Measurements from ENCODE around the gene TM4SF18. TPM values are rescaled to one million over a fixed set of nuclear protein-coding genes. Genes with fewer than 3 reads are reported as not detected.
A peak's percentile ranks its signal among the peaks of the same experiment; 100 is the strongest.

The TM4SF18 gene
- total RNA-seq, 1 experiment from 2014 or later = 54.5 TPM

DNA sequence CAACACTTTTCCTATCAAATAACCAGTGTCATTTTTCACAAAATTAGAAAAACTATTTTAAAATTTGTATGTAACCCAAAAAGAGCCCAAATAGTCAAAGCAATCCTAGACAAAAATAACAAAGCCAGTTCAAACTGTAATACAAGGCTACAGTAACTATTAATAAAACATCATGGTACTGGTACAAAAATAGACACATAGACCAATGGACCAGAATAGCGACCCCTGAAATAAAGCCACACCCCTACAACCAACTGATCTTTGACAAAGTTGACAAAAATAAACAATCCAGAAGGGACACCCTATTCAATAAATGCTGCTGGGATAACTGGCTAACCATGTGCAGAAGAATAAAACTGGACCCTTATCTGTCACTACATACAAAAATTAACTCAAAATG is 19.9 kb downstream of the TM4SF18 start:
- in situ Hi-C loops (cut with HindIII; ENCODE audit: low pct_unique_long_range_greater_than_20kb, low sequenced_read_pairs) = no loop called here
- no peak overlapping the region for H3K4me3 ChIP-seq (ENCODE audit: low read depth in 2 of 2, low read length in 2 of 2)
- H3K4me1 ChIP-seq (ENCODE audit: control insufficient read depth, insufficient read depth, low read length) = peaks cover 28% of the 10 kb centered on the region
- BruUV-seq (replicated peaks) = no TSS peak
- CTCF ChIA-PET = no interaction called here
- H3K27ac ChIP-seq (ENCODE audit: low read length) = peak overlapping the region; percentile 9; the same call in 1 of the 2 replicates
- ATAC-seq (no peak), DNase-seq (ENCODE audit: low read depth, low spot score) (no peak)
- intact Hi-C loops (cut with micrococcal nuclease; ENCODE audit: unreplicated experiment) = no loop called here
- no peaks in the 10 kb centered on the region for H3K27me3 ChIP-seq (ENCODE audit: control insufficient read depth, insufficient read depth, low read length)
- POLR2A ChIA-PET = no interaction called here
- TF ChIP-seq TCF7L2 (IDR thresholded peaks at IDR 0.05; ENCODE audit: low read depth, low read length) (no peak), POLR2AphosphoS5 (IDR thresholded peaks at IDR 0.05; ENCODE audit: low read depth, low read length) (no peak), SIN3A (IDR thresholded peaks at IDR 0.05; ENCODE audit: borderline replicate concordance, insufficient read depth, low read depth, low read length) (no peak)
- TF ChIP-seq, protein P1, sequence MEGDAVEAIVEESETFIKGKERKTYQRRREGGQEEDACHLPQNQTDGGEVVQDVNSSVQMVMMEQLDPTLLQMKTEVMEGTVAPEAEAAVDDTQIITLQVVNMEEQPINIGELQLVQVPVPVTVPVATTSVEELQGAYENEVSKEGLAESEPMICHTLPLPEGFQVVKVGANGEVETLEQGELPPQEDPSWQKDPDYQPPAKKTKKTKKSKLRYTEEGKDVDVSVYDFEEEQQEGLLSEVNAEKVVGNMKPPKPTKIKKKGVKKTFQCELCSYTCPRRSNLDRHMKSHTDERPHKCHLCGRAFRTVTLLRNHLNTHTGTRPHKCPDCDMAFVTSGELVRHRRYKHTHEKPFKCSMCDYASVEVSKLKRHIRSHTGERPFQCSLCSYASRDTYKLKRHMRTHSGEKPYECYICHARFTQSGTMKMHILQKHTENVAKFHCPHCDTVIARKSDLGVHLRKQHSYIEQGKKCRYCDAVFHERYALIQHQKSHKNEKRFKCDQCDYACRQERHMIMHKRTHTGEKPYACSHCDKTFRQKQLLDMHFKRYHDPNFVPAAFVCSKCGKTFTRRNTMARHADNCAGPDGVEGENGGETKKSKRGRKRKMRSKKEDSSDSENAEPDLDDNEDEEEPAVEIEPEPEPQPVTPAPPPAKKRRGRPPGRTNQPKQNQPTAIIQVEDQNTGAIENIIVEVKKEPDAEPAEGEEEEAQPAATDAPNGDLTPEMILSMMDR (IDR thresholded peaks at IDR 0.05) = no peak
- TF ChIP-seq, protein P2, sequence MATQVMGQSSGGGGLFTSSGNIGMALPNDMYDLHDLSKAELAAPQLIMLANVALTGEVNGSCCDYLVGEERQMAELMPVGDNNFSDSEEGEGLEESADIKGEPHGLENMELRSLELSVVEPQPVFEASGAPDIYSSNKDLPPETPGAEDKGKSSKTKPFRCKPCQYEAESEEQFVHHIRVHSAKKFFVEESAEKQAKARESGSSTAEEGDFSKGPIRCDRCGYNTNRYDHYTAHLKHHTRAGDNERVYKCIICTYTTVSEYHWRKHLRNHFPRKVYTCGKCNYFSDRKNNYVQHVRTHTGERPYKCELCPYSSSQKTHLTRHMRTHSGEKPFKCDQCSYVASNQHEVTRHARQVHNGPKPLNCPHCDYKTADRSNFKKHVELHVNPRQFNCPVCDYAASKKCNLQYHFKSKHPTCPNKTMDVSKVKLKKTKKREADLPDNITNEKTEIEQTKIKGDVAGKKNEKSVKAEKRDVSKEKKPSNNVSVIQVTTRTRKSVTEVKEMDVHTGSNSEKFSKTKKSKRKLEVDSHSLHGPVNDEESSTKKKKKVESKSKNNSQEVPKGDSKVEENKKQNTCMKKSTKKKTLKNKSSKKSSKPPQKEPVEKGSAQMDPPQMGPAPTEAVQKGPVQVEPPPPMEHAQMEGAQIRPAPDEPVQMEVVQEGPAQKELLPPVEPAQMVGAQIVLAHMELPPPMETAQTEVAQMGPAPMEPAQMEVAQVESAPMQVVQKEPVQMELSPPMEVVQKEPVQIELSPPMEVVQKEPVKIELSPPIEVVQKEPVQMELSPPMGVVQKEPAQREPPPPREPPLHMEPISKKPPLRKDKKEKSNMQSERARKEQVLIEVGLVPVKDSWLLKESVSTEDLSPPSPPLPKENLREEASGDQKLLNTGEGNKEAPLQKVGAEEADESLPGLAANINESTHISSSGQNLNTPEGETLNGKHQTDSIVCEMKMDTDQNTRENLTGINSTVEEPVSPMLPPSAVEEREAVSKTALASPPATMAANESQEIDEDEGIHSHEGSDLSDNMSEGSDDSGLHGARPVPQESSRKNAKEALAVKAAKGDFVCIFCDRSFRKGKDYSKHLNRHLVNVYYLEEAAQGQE (IDR thresholded peaks at IDR 0.05; ENCODE audit: insufficient read depth in 1 of 2, low read depth in 2 of 2, low read length in 1 of 2) = no peak
- H3K9me3 ChIP-seq (ENCODE audit: control insufficient read depth, insufficient read depth, low read depth, low read length) = peaks cover 13% of the 10 kb centered on the region; the same call in 1 of the 2 replicates
- H3K36me3 ChIP-seq (ENCODE audit: control insufficient read depth, insufficient read depth, low read length) = no peaks in the 10 kb centered on the region

DNA sequence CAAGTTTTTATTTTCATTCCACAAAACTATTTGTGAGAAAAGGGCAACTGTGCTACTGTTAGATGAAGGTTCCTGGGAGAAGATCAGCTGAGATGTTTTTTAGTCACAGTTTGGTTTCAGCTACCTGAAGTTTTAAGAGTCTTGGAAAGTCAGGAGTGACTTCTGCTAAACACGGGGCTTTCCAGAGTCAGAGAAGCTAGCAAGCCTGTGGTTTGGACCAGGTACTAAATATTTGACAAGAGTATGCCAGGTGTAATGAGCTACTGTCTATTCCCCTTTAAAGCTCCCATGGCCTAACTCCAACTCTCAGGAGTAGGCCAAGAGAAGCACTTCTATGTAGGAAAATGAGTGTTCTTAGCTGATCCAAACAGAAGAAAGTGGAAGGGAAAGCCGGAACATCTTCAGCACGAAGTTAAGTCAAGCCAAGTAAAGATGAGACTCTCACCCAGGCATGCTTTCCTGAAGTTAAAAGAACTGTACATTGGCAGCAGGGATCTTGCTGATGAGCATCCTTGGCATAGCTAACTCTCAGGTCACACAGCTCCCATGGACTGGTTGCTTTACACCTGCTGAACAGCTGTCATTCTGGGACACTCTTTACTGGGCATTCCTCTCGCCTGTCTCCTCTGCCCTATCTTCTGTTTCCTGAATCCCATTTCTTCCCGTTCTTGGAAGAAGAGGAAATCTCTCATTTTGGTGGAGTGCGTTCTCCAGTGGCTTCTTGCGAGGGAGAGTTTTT is 22.5 kb downstream of the TM4SF18 start:
- H3K4me3 ChIP-seq (ENCODE audit: low read depth in 2 of 2, low read length in 2 of 2) = no peak overlapping the region
- H3K9me3 ChIP-seq (ENCODE audit: control insufficient read depth, insufficient read depth, low read depth, low read length) = peaks cover 13% of the 10 kb centered on the region; the same call in 1 of the 2 replicates
- POLR2A ChIA-PET = no interaction called here
- DNase-seq (ENCODE audit: low read depth, low spot score) (no peak), ATAC-seq (no peak)
- no peaks in the 10 kb centered on the region for H3K27me3 ChIP-seq (ENCODE audit: control insufficient read depth, insufficient read depth, low read length)
- TF ChIP-seq SIN3A (IDR thresholded peaks at IDR 0.05; ENCODE audit: borderline replicate concordance, insufficient read depth, low read depth, low read length) (no peak), TCF7L2 (IDR thresholded peaks at IDR 0.05; ENCODE audit: low read depth, low read length) (no peak)
- TF ChIP-seq, protein P1 (IDR thresholded peaks at IDR 0.05) = no peak
- intact Hi-C loops (cut with micrococcal nuclease; ENCODE audit: unreplicated experiment) = no loop called here
- peaks cover 15% of the 10 kb centered on the region for H3K4me1 ChIP-seq (ENCODE audit: control insufficient read depth, insufficient read depth, low read length)
- CTCF ChIA-PET = no interaction called here
- no TSS peak for BruUV-seq (replicated peaks)
- in situ Hi-C loops (cut with HindIII; ENCODE audit: low pct_unique_long_range_greater_than_20kb, low sequenced_read_pairs) = no loop called here
- H3K27ac ChIP-seq (ENCODE audit: low read length) = peak overlapping the region; percentile 99
- H3K36me3 ChIP-seq (ENCODE audit: control insufficient read depth, insufficient read depth, low read length) = no peaks in the 10 kb centered on the region
